ENCODE data around the gene CPN1.
"Not testable (repeated sequence)": the region's sequence is repeated elsewhere in the genome, so short reads cannot be mapped to it uniquely, and the experiment has no call there.

The CPN1 gene

GRCh38 chr10:100020142-100020885 is 61.4 kb downstream of the CPN1 start:
- peak; percentile 43 for DNase-seq

GRCh38 chr10:100019787-100020141 is 61.9 kb downstream of the CPN1 start:
- peak; percentile 32 for DNase-seq

GRCh38 chr10:100014071-100014762 is 67.5 kb downstream of the CPN1 start:
- no peak for DNase-seq

GRCh38 chr10:100013621-100014020 is 68.0 kb downstream of the CPN1 start:
- no peak for DNase-seq

- DNase-seq: not testable (repeated sequence)
Observed at GRCh38 chr10:100011906-100012305, 69.8 kb downstream of the CPN1 start.

GRCh38 chr10:100009793-100010676 is 71.6 kb downstream of the CPN1 start, which contains the start of gene DNMBP:
Gene DNMBP, minus strand, starts transcription at chr10:100009947. Its CDS starts 37,823 bp downstream, at chr10:99972124.
- DNase-seq: peak; percentile 22

- no peak for DNase-seq
Observed at GRCh38 chr10:100009283-100009792, 72.3 kb downstream of the CPN1 start.

GRCh38 chr10:100008708-100009282 is 72.9 kb downstream of the CPN1 start:
- no peak for DNase-seq

- no peak for DNase-seq
Observed at GRCh38 chr10:100008142-100008522, 73.5 kb downstream of the CPN1 start.

GRCh38 chr10:100007231-100008141 is 74.2 kb downstream of the CPN1 start:
- DNase-seq: no peak

GRCh38 chr10:100006243-100006886 is 75.3 kb downstream of the CPN1 start:
- no peak for DNase-seq

GRCh38 chr10:100004805-100005510 is 76.7 kb downstream of the CPN1 start:
- no peak for DNase-seq

GRCh38 chr10:100000109-100000644 is 81.5 kb downstream of the CPN1 start:
- DNase-seq: no peak

- no peak for DNase-seq
Observed at GRCh38 chr10:99999319-100000108, 82.2 kb downstream of the CPN1 start.

- DNase-seq: no peak
Observed at GRCh38 chr10:99998889-99999288, 82.8 kb downstream of the CPN1 start.

GRCh38 chr10:99996671-99997648 is 84.7 kb downstream of the CPN1 start:
- DNase-seq: no peak

- no peak for DNase-seq
Observed at GRCh38 chr10:99995713-99996112, 86.0 kb downstream of the CPN1 start.

GRCh38 chr10:99995269-99995668 is 86.4 kb downstream of the CPN1 start:
- DNase-seq: no peak
